ENCODE results near the gene MS4A4A. TPM values are rescaled to one million over a fixed set of nuclear protein-coding genes. Genes with fewer than 3 reads are reported as not detected.

MS4A4A gene
- total and polyA plus RNA-seq, 2 of the 13 experiments (the other 11 are each of a cell fraction or from before 2014, with no cell fraction given): not detected

GRCh38 chr11:60321051-60321450, 40.6 kb downstream of the MS4A4A start:
- CTCF ChIA-PET (ENCODE audit: low intra/inter-chr PET ratio, low total read pairs): no interaction called here

More at GRCh38 chr11:60321051-60321450, 40.6 kb downstream of the MS4A4A start:
- BruUV-seq (replicated peaks): no TSS peak
- FAIRE-seq (no peak), DNase-seq (ENCODE audit: low spot score) (no peak), ATAC-seq (no peak)
- H2AFZ ChIP-seq (ENCODE audit: low read length): no peak overlapping the region
- H3K9ac ChIP-seq (ENCODE audit: insufficient read depth, low read depth, low read length): no peak overlapping the region
- H3K27ac ChIP-seq (ENCODE audit: extremely low read length, insufficient read depth, low read length): no peak overlapping the region
- H3K36me3 ChIP-seq (replicated peaks in 1 of 2; ENCODE audit: control insufficient read depth in 1 of 2, insufficient read depth in 2 of 2, low read length in 2 of 2): no peaks in the 10 kb centered on the region
- in situ Hi-C loops (cut with HindIII; ENCODE audit: extremely low pct_ligation_motif_present, low pct_unique_long_range_greater_than_20kb): no loop called here
- POLR2A ChIA-PET: no interaction called here
- H3K79me2 ChIP-seq (ENCODE audit: insufficient read depth, low read length): no peaks in the 10 kb centered on the region
- TF ChIP-seq ZC3H13 (CRISPR knock-in tag; IDR thresholded peaks at IDR 0.05) (no peak), ZNF597 (CRISPR knock-in tag; IDR thresholded peaks at IDR 0.05) (no peak), ZBTB26 (CRISPR knock-in tag; IDR thresholded peaks at IDR 0.05; ENCODE audit: borderline replicate concordance) (no peak), ZNF234 (CRISPR knock-in tag; conservative IDR thresholded peaks at IDR 0.05) (no peak), EEA1 (CRISPR knock-in tag; IDR thresholded peaks at IDR 0.05; ENCODE audit: borderline replicate concordance) (no peak), FOXK2 (IDR thresholded peaks at IDR 0.05) (no peak), AGO1 (IDR thresholded peaks at IDR 0.05; ENCODE audit: low read depth, low read length, poor library complexity, severe bottlenecking) (no peak), DDIT3 (CRISPR knock-in tag; IDR thresholded peaks at IDR 0.05) (no peak), HINFP (CRISPR knock-in tag; IDR thresholded peaks at IDR 0.05; ENCODE audit: low read depth) (no peak), SNAI1 (CRISPR knock-in tag; IDR thresholded peaks at IDR 0.05; ENCODE audit: borderline replicate concordance) (no peak), FOXO1 (CRISPR knock-in tag; IDR thresholded peaks at IDR 0.05) (no peak), PITX1 (CRISPR knock-in tag; IDR thresholded peaks at IDR 0.05) (no peak), ZZZ3 (CRISPR knock-in tag; IDR thresholded peaks at IDR 0.05; ENCODE audit: borderline replicate concordance) (no peak), ZNF282 (IDR thresholded peaks at IDR 0.05; ENCODE audit: partially characterized antibody) (no peak), ZNF44 (CRISPR knock-in tag; IDR thresholded peaks at IDR 0.05) (no peak), ZNF7 (CRISPR knock-in tag; IDR thresholded peaks at IDR 0.05) (no peak), RXRB (CRISPR knock-in tag; IDR thresholded peaks at IDR 0.05; ENCODE audit: borderline replicate concordance) (no peak)
- H3K4me3 ChIP-seq (replicated peaks in 1 of 3; ENCODE audit: insufficient read depth in 1 of 3, low read depth in 2 of 3, low read length in 3 of 3): no peak overlapping the region
- intact Hi-C loops (cut with micrococcal nuclease; ENCODE audit: unreplicated experiment): no loop called here
- H3K4me2 ChIP-seq (ENCODE audit: low read depth, low read length): no peak overlapping the region
- no peaks in the 10 kb centered on the region for H3K27me3 ChIP-seq (ENCODE audit: control insufficient read depth in 1 of 2, insufficient read depth in 2 of 2, low read length in 2 of 2)
- H3K4me1 ChIP-seq (ENCODE audit: insufficient read depth, low read length): no peaks in the 10 kb centered on the region
- no peaks in the 10 kb centered on the region; the same call in 1 of the 2 replicates for H3K9me3 ChIP-seq (ENCODE audit: low read length)
- no peaks in the 10 kb centered on the region for H4K20me1 ChIP-seq (ENCODE audit: insufficient read depth, low read length)

Data from HepG2 (cell line).